ENCODE data around the gene NID1. TPM values are rescaled to one million over a fixed set of nuclear protein-coding genes. Genes with fewer than 3 reads are reported as not detected.
"Not testable (repeated sequence)": the region's sequence is repeated elsewhere in the genome, so short reads cannot be mapped to it uniquely, and the experiment has no call there.

The NID1 gene
- total RNA-seq, 1 experiment from 2014 or later, result 12.9 TPM

- no peak for DNase-seq
- Histone ChIP-seq H3K4me3 (ENCODE audit: insufficient read depth, low read depth, low read length) (no peak overlapping the region), H3K36me3 (replicated peaks; ENCODE audit: control insufficient read depth, insufficient read depth, low read length) (no peaks in the 10 kb centered on the region), H3K27me3 (ENCODE audit: control insufficient read depth, insufficient read depth, low read length) (no peaks in the 10 kb centered on the region)
Measured at GRCh38 chr1:236081546-236082227, 16.8 kb upstream of the NID1 start.

GRCh38 chr1:236079703-236080102, 14.8 kb upstream of the NID1 start:
- H3K4me3 ChIP-seq (ENCODE audit: insufficient read depth, low read depth, low read length), result no peak overlapping the region
- DNase-seq, result no peak
- H3K36me3 ChIP-seq (replicated peaks; ENCODE audit: control insufficient read depth, insufficient read depth, low read length), result no peaks in the 10 kb centered on the region
- no peaks in the 10 kb centered on the region for H3K27me3 ChIP-seq (ENCODE audit: control insufficient read depth, insufficient read depth, low read length)

GRCh38 chr1:236078993-236079392, 14.1 kb upstream of the NID1 start:
- Histone ChIP-seq H3K4me3 (ENCODE audit: insufficient read depth, low read depth, low read length) (no peak overlapping the region), H3K36me3 (replicated peaks; ENCODE audit: control insufficient read depth, insufficient read depth, low read length) (no peaks in the 10 kb centered on the region), H3K27me3 (ENCODE audit: control insufficient read depth, insufficient read depth, low read length) (no peaks in the 10 kb centered on the region)
- DNase-seq, result no peak

GRCh38 chr1:236078077-236078476, 13.2 kb upstream of the NID1 start:
- H3K36me3 ChIP-seq (replicated peaks; ENCODE audit: control insufficient read depth, insufficient read depth, low read length); H3K4me3 ChIP-seq (ENCODE audit: insufficient read depth, low read depth, low read length); H3K27me3 ChIP-seq (ENCODE audit: control insufficient read depth, insufficient read depth, low read length); DNase-seq: not testable (repeated sequence)

GRCh38 chr1:236075848-236076247, 11.0 kb upstream of the NID1 start:
- no peaks in the 10 kb centered on the region for H3K36me3 ChIP-seq (replicated peaks; ENCODE audit: control insufficient read depth, insufficient read depth, low read length)
- DNase-seq, result no peak
- no peaks in the 10 kb centered on the region for H3K27me3 ChIP-seq (ENCODE audit: control insufficient read depth, insufficient read depth, low read length)
- H3K4me3 ChIP-seq (ENCODE audit: insufficient read depth, low read depth, low read length), result no peak overlapping the region

GRCh38 chr1:236073307-236073897, 8.5 kb upstream of the NID1 start:
- H3K36me3 ChIP-seq (replicated peaks; ENCODE audit: control insufficient read depth, insufficient read depth, low read length), result no peaks in the 10 kb centered on the region
- no peaks in the 10 kb centered on the region for H3K27me3 ChIP-seq (ENCODE audit: control insufficient read depth, insufficient read depth, low read length)
- no peak overlapping the region for H3K4me3 ChIP-seq (ENCODE audit: insufficient read depth, low read depth, low read length)
- DNase-seq, result no peak

- no peak overlapping the region for H3K4me3 ChIP-seq (ENCODE audit: insufficient read depth, low read depth, low read length)
- H3K36me3 ChIP-seq (replicated peaks; ENCODE audit: control insufficient read depth, insufficient read depth, low read length), result no peaks in the 10 kb centered on the region
- no peak for DNase-seq
- no peaks in the 10 kb centered on the region; the same call in 1 of the 2 replicates for H3K27me3 ChIP-seq (ENCODE audit: control insufficient read depth, insufficient read depth, low read length)
Measured at GRCh38 chr1:236072001-236072400, 7.1 kb upstream of the NID1 start.

GRCh38 chr1:236070753-236071152, 5.9 kb upstream of the NID1 start:
- Histone ChIP-seq H3K4me3 (ENCODE audit: insufficient read depth, low read depth, low read length) (no peak overlapping the region), H3K36me3 (replicated peaks; ENCODE audit: control insufficient read depth, insufficient read depth, low read length) (no peaks in the 10 kb centered on the region), H3K27me3 (ENCODE audit: control insufficient read depth, insufficient read depth, low read length) (peaks cover 6% of the 10 kb centered on the region)
- no peak for DNase-seq

- DNase-seq, result no peak
- Histone ChIP-seq H3K27me3 (ENCODE audit: control insufficient read depth, insufficient read depth, low read length) (peaks cover 14% of the 10 kb centered on the region), H3K36me3 (replicated peaks; ENCODE audit: control insufficient read depth, insufficient read depth, low read length) (no peaks in the 10 kb centered on the region), H3K4me3 (ENCODE audit: insufficient read depth, low read depth, low read length) (no peak overlapping the region)
Measured at GRCh38 chr1:236069796-236070195, 4.9 kb upstream of the NID1 start.

GRCh38 chr1:236067854-236068454, 3.1 kb upstream of the NID1 start:
- no peaks in the 10 kb centered on the region for H3K36me3 ChIP-seq (replicated peaks; ENCODE audit: control insufficient read depth, insufficient read depth, low read length)
- no peak overlapping the region for H3K4me3 ChIP-seq (ENCODE audit: insufficient read depth, low read depth, low read length)
- DNase-seq, result no peak
- peaks cover 31% of the 10 kb centered on the region for H3K27me3 ChIP-seq (ENCODE audit: control insufficient read depth, insufficient read depth, low read length)

GRCh38 chr1:236066828-236067386, 2.0 kb upstream of the NID1 start:
- Histone ChIP-seq H3K36me3 (replicated peaks; ENCODE audit: control insufficient read depth, insufficient read depth, low read length) (no peaks in the 10 kb centered on the region), H3K4me3 (ENCODE audit: insufficient read depth, low read depth, low read length) (no peak overlapping the region), H3K27me3 (ENCODE audit: control insufficient read depth, insufficient read depth, low read length) (peaks cover 31% of the 10 kb centered on the region)
- DNase-seq, result no peak

GRCh38 chr1:236066054-236066453, 1.2 kb upstream of the NID1 start:
- Histone ChIP-seq H3K4me3 (ENCODE audit: insufficient read depth, low read depth, low read length) (no peak overlapping the region), H3K27me3 (ENCODE audit: control insufficient read depth, insufficient read depth, low read length) (peaks cover 31% of the 10 kb centered on the region)
- no peak for DNase-seq

GRCh38 chr1:236065509-236066005, 667 bp upstream of the NID1 start:
- Histone ChIP-seq H3K27me3 (ENCODE audit: control insufficient read depth, insufficient read depth, low read length) (peaks cover 31% of the 10 kb centered on the region), H3K36me3 (replicated peaks; ENCODE audit: control insufficient read depth, insufficient read depth, low read length) (no peaks in the 10 kb centered on the region), H3K4me3 (ENCODE audit: insufficient read depth, low read depth, low read length) (peak overlapping the region; percentile 84)
- peak; percentile 81 for DNase-seq

More at GRCh38 chr1:236066054-236066453, 1.2 kb upstream of the NID1 start:
- no peaks in the 10 kb centered on the region for H3K36me3 ChIP-seq (replicated peaks; ENCODE audit: control insufficient read depth, insufficient read depth, low read length)

- H3K27me3 ChIP-seq (ENCODE audit: control insufficient read depth, insufficient read depth, low read length), result peaks cover 31% of the 10 kb centered on the region
Measured at GRCh38 chr1:236063919-236064673, 794 bp downstream of the NID1 start.

More at GRCh38 chr1:236063919-236064673, 794 bp downstream of the NID1 start:
- Histone ChIP-seq H3K36me3 (replicated peaks; ENCODE audit: control insufficient read depth, insufficient read depth, low read length) (no peaks in the 10 kb centered on the region), H3K4me3 (ENCODE audit: insufficient read depth, low read depth, low read length) (peak overlapping the region; percentile 84)
- DNase-seq, result peak; percentile 61

Measured in H7 (cell line).